WI38 (cell line): ENCODE data around the gene MOSPD3.

ENCODE experiments used
- H3K4me3 ChIP-seq: 2 replicates; pipeline ENCODE4 v1.5.1; 2011; ENCODE audit warnings: low read depth, mild to moderate bottlenecking, control low read depth, low read length
- TF ChIP-seq, protein P1 (sequence below): IDR thresholded peaks from 2 replicates; pipeline ENCODE4 v1.5.1; 2012; ENCODE audit warnings: low read depth, mild to moderate bottlenecking, control low read depth, low read length

MOSPD3 gene

DNA sequence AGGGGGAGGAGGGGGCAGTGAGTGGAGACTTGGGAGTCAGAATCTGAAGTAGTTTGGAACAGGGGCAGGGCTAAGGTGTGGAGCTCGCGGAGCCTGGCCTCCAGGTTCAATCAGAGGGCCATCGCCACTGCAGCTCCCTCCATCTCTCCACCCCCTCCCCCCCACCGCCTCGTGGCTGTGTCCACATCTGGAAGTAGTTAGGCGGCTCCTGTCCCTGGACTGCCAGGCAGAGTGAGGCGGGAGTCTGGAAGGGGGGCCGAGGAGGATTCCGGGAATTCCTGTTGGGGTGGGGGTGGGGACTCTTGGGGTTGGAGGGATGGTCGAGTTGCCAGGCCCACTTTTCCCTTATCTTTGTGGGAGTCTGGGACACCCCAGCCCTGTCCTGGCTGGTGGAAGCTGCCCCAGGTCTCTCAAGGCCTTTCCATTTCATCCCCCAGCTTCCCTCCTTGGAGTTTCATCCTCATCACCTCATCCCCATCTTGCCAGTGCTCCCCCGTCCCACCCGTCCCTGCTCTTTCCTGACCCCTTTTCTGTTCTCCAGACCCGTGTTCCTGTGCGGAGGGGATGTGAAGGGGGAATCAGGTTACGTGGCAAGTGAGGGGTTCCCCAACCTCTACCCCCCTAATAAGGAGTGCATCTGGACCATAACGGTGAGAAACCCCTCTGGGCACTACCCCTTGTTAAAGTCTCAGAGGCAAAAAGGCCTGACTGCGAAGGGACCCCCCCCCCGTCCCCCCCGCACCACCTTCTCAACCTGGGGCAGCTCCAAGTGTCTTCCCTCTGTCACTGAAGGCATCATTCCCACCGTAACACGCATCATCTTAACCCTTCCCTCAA, 9.2 kb upstream of the MOSPD3 start:
- peak overlapping the region; percentile 82 for H3K4me3 ChIP-seq
- TF ChIP-seq, protein P1, sequence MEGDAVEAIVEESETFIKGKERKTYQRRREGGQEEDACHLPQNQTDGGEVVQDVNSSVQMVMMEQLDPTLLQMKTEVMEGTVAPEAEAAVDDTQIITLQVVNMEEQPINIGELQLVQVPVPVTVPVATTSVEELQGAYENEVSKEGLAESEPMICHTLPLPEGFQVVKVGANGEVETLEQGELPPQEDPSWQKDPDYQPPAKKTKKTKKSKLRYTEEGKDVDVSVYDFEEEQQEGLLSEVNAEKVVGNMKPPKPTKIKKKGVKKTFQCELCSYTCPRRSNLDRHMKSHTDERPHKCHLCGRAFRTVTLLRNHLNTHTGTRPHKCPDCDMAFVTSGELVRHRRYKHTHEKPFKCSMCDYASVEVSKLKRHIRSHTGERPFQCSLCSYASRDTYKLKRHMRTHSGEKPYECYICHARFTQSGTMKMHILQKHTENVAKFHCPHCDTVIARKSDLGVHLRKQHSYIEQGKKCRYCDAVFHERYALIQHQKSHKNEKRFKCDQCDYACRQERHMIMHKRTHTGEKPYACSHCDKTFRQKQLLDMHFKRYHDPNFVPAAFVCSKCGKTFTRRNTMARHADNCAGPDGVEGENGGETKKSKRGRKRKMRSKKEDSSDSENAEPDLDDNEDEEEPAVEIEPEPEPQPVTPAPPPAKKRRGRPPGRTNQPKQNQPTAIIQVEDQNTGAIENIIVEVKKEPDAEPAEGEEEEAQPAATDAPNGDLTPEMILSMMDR, result no peak

DNA sequence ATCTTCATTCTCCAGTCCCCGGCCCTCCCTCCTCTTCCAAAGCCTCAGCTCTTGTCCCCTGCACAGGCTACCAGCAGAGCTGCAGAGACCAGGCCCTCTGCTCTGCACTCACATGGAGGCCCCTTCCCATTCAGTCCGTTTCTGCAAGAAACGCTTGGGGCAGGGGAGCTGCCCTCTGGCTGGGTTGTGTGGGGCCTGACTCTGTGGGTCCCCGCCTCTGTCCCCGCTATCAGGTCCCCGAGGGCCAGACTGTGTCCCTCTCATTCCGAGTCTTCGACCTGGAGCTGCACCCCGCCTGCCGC, 8.7 kb upstream of the MOSPD3 start:
- peak overlapping the region; percentile 82 for H3K4me3 ChIP-seq
- TF ChIP-seq, protein P1, result no peak

DNA sequence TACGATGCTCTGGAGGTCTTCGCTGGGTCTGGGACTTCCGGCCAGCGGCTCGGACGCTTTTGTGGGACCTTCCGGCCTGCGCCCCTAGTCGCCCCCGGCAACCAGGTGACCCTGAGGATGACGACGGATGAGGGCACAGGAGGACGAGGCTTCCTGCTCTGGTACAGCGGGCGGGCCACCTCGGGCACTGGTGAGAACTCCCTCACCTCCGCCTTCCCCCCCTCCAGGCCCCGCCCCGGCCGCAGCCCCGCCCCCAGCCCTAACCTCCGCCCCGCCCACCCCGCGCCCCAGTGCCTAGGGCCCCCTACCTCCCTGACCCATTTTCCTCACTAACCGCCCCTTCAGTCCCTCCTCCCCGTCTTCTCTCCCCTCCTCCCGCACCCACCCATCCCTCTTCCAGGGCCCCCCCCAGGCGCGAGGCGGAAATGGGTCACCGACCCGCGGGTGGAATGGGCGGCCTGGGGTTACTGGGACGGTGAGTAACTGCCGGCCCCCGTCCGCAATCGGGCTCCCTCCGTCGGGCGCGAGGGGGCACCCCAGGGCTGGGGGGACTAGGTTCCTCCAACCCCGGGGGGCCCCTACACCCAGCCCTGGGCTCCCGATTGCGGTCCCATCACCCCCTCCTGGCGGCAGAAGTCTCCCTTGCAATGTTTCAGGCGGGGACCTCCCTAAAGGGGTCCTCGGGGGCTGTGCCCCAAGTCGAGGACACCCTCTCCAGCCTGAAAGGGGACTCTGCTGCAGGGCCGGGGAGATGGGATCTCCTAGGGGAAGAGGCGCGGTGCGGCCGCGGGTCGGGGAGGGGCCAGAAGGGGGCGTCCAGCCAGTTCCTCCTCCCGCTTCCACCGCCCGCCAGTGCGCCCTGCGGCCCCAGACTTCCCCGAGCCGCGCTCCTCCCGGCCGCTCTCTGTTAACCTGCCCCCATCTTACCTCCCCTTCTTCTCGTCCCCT, 8.0 kb upstream of the MOSPD3 start:
- TF ChIP-seq, protein P1, result peak; percentile 49
- H3K4me3 ChIP-seq, result peak overlapping the region; percentile 82

DNA sequence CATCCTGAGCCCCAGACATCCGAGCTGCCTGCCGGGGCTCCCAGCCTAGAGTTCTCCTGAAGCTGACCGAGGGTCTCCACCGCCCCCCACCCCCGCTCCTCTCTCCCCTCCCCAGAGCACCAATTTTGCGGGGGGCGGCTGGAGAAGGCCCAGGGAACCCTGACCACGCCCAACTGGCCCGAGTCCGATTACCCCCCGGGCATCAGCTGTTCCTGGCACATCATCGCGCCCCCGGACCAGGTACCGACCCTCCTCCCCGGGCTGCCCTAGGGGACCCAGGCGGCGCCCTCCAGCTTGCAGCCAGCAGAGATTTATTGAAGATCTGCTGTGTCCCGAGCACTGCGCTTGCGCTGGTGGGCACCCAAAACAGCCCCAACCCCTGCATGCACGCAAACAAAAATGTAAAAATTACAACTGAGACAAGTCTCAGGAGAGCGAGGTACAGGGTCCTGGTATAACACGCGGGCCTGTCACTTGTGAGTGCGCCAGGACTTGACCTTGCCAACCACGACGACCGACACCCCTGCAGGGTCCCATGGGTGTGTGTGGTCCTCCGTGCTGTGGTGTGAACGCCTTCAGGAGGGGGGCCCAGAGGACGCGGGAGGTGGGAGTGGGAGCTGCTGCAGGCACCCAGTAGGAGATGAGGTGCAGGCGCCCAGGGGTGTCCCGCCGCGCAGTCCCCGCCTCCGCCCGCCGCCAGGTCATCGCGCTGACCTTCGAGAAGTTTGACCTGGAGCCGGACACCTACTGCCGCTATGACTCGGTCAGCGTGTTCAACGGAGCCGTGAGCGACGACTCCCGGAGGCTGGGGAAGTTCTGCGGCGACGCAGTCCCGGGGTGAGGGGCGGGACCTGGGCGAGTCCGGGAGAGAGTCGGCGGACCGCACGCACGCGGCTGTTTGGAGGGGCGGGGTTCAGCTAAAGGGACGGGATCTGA, 7.1 kb upstream of the MOSPD3 start:
- TF ChIP-seq, protein P1, result no peak
- peak overlapping the region; percentile 55 for H3K4me3 ChIP-seq

DNA sequence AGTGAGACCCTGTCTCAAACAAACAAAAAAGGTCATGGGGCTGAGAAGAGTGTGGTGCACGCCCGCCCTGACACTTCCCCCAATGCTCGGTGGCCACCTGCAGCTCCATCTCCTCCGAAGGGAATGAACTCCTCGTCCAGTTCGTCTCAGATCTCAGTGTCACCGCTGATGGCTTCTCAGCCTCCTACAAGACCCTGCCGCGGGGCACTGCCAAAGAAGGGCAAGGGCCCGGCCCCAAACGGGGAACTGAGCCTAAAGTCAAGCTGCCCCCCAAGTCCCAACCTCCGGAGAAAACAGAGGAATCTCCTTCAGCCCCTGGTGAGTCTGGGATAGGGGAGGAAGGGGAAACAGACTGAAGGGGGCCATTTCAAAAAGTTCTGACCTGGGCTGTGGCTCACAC, 6.0 kb upstream of the MOSPD3 start:
- H3K4me3 ChIP-seq, result no peak overlapping the region
- TF ChIP-seq, protein P1, result no peak

DNA sequence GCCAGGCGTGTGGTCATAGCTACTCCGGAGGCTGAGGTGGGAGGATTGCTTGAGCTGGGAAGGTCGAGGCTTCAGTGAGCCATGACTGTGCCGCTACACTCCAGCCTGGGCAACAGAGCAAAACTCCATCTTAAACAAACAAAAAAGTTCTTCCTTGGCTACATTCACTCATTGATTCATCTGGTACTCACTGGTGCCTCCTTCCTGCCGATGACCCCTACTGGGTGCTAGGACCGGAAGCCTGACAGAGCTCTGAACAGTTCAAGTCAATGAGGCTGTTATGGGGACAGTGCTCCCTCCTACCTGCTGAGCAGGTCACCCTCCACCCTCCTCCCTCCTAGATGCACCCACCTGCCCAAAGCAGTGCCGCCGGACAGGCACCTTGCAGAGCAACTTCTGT, 5.2 kb upstream of the MOSPD3 start:
- TF ChIP-seq, protein P1, result no peak
- no peak overlapping the region for H3K4me3 ChIP-seq
